ENCODE results near the gene SEMA4C.

The SEMA4C gene, protein sequence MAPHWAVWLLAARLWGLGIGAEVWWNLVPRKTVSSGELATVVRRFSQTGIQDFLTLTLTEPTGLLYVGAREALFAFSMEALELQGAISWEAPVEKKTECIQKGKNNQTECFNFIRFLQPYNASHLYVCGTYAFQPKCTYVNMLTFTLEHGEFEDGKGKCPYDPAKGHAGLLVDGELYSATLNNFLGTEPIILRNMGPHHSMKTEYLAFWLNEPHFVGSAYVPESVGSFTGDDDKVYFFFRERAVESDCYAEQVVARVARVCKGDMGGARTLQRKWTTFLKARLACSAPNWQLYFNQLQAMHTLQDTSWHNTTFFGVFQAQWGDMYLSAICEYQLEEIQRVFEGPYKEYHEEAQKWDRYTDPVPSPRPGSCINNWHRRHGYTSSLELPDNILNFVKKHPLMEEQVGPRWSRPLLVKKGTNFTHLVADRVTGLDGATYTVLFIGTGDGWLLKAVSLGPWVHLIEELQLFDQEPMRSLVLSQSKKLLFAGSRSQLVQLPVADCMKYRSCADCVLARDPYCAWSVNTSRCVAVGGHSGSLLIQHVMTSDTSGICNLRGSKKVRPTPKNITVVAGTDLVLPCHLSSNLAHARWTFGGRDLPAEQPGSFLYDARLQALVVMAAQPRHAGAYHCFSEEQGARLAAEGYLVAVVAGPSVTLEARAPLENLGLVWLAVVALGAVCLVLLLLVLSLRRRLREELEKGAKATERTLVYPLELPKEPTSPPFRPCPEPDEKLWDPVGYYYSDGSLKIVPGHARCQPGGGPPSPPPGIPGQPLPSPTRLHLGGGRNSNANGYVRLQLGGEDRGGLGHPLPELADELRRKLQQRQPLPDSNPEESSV

DNA sequence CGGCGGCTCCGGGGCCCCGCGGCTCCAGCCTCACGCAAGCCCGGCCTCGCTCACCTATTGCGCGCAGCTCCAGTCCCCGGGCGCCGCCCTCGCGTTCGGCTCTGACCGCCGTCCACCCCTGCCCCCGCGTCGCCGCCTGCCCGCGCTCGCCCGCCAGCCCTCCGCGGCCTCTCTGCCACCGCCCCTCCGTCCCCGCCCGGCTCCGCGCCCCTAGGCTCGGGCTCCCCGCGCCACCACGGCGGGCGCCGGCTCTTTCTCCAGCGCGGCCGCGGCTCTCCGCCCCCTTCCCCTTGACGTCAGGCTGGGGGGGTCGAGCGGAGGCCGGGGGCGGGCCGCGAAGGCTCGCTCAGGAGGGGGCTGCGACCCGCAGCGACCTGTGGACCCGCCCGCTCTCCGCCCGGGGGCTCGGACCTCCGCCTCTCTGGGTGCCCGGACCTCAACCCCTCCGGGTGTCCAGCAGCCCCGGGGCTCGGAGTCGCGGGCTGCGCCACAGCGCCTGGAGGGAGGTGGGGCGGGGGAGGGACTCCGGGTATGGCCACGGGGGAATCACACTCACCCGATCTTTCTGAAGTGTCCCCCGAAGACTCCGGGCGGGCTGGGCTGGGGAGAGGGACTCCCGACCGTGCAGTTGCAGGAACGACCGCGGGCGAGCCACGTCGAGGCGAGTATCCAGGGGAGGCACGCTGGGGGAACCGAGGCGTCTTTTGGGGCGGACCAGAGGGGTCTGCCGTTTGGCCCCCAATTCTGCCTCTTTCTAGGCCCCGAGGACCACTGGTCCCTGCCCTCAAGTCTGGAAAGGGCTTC is at the start of gene SEMA4C:
TSS of gene SEMA4C (minus strand) at position 259 of the 804 bp plus-strand sequence. CDS start 2,194 bp downstream, outside the sequence.
- TF ChIP-seq, protein P1, sequence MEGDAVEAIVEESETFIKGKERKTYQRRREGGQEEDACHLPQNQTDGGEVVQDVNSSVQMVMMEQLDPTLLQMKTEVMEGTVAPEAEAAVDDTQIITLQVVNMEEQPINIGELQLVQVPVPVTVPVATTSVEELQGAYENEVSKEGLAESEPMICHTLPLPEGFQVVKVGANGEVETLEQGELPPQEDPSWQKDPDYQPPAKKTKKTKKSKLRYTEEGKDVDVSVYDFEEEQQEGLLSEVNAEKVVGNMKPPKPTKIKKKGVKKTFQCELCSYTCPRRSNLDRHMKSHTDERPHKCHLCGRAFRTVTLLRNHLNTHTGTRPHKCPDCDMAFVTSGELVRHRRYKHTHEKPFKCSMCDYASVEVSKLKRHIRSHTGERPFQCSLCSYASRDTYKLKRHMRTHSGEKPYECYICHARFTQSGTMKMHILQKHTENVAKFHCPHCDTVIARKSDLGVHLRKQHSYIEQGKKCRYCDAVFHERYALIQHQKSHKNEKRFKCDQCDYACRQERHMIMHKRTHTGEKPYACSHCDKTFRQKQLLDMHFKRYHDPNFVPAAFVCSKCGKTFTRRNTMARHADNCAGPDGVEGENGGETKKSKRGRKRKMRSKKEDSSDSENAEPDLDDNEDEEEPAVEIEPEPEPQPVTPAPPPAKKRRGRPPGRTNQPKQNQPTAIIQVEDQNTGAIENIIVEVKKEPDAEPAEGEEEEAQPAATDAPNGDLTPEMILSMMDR (IDR thresholded peaks at IDR 0.05; ENCODE audit: low read depth, low read length), result no peak
- in situ Hi-C loops (cut with HindIII; ENCODE audit: low sequenced_read_pairs), result no loop called here
- DNase-seq (ENCODE audit: low read depth, low spot score), result peak; percentile 28
- H3K4me3 ChIP-seq (ENCODE audit: low read depth, low read length), result peak within 1 kb of the TSS; percentile 73

DNA sequence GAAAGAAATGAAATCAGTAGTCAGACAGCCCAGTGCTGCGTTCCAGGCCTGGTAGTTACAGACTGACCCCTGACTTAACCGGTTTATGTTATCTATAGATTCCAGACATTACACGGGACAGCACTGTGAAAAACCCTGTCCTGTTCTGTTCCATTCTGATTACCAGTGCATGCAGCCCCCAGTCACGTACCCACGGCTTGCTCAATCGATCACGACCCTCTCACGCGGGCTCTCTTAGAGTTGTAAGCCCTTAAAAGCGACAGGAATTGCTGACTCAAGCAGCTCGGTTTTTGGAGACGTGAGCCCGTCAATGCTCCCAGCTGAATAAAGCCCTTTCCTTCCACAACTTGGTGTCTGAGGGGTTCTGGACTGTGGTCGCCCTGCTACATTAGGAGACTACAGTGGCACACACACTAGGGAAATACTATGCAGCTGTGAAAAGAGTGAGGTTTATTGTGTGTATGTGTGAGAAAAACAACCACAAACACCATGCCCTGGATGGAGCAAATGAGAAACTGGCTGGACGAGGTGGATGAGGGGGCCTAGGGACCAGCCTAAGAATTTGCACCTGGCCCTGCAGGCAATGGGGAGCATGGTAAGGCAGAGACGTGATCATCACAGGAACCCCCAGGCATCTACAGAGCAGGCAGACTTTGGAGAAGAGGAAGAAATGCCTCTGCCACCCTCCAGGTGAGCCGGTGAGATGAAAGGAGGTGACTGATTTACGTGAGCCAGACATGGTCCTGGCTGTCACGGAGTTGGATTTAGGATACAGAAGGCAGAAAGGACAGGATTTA is 49.1 kb upstream of the SEMA4C start:
- TF ChIP-seq, protein P1 (IDR thresholded peaks at IDR 0.05; ENCODE audit: low read depth, low read length), result no peak

DNA sequence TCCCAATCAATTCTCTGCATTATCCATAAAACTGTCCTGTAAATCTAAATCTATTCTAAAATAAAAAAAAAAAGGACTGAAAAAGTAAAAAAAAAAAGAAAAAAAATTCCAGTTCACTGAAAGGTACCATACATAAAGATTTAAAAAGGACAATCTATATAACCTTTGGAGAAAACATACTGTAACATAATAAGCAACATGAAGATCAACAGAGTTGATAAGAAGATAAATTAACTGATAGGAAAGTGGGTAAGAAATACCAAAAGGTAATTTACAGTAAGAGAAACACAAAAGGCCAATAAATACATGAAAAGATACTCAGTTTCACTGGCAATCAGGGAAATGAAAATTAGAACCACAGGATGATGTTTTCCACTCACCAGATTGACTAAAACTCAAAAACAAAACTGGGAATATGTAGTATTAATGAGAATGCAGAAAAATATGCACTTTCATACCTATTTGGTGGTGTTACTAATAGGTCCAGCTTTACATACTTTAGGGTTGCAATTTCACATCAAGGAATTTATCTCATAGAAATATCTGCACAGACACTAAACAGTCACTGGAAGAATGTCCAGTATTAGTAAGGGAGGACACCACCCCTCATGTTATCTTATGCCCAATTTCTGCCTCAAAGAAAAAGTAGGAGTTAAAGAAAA is 48.3 kb upstream of the SEMA4C start:
- in situ Hi-C loops (cut with HindIII; ENCODE audit: low sequenced_read_pairs), result no loop called here
- TF ChIP-seq, protein P1 (IDR thresholded peaks at IDR 0.05; ENCODE audit: low read depth, low read length), result no peak
- H3K4me3 ChIP-seq (ENCODE audit: low read depth, low read length), result no peak overlapping the region
- DNase-seq (ENCODE audit: low read depth, low spot score), result no peak

More for the DNA sequence above, 49.1 kb upstream of the SEMA4C start:
- in situ Hi-C loops (cut with HindIII; ENCODE audit: low sequenced_read_pairs), result no loop called here
- H3K4me3 ChIP-seq (ENCODE audit: low read depth, low read length), result no peak overlapping the region
- DNase-seq (ENCODE audit: low read depth, low spot score), result no peak

DNA sequence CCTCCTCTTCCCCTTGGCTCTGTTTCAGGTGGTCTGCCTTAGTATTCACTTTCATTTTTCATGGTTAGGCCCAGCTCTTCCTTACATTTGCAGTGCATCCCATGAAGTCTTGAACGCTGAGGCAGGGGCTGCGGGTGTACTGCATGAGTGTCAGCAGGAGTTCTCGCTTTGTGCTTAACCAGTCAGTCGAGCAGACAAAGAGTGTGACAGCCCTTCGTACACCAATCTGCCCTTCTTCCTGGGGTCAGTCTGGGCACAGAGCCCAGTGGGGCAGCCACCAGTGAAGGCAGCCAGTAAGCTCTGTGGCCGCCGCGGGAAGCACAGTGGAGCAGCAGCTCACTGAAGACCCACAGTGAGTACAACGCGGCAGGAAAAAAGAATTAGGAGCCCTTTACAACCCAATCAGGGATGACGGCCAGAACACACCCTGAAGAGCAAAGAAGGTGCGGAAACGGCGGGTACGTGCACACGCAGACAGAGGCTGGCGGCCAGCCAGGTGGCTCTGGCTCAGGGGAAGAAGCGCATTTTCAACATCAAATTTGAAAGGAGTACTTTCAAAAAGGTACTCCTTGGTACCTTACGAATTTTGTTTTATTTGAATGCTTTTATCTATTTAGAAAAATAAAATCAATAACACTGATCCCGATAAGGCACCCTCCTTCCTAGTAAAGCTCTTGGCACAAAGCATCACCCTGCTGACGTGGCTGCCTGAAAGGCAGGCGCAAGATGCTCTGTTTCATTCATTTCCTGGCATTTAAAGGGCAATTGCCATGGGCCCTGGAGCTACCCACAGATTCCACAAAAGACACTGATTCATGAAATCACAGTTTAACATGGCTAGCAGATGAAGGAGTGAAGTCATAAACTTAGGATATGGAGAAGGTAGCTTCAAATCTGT is 47.0 kb upstream of the SEMA4C start:
- DNase-seq (ENCODE audit: low read depth, low spot score), result no peak
- in situ Hi-C loops (cut with HindIII; ENCODE audit: low sequenced_read_pairs), result no loop called here
- H3K4me3 ChIP-seq (ENCODE audit: low read depth, low read length), result no peak overlapping the region
- TF ChIP-seq, protein P1 (IDR thresholded peaks at IDR 0.05; ENCODE audit: low read depth, low read length), result no peak

DNA sequence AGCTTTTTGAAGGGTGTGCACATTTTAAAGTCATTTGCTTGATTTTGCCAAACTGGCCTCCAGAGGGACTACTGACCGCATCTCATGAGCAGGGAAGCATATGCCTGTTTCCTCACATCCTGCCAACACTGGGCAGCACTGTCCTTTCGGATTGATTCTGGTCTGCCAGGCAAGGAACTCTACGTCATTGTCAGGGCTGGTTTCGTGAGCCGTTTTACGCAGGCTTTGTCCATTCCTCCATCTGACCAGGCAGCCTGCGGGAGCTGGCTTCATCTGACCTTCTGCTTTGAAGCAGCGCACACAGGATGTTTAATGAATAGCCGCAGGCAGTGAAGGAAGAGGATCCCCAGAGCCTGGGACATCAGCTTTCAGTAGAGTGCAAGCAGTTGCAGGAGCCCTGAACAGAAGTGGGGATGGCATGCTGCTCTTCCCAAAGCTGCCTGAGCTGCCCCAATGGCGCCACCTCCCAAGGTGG is 46.3 kb upstream of the SEMA4C start:
- TF ChIP-seq, protein P1 (IDR thresholded peaks at IDR 0.05; ENCODE audit: low read depth, low read length), result peak; percentile 19
- in situ Hi-C loops (cut with HindIII; ENCODE audit: low sequenced_read_pairs), result no loop called here
- DNase-seq (ENCODE audit: low read depth, low spot score), result no peak
- no peak overlapping the region for H3K4me3 ChIP-seq (ENCODE audit: low read depth, low read length)
